ENCODE results near the gene NCL. TPM values are rescaled to one million over a fixed set of nuclear protein-coding genes. Genes with fewer than 3 reads are reported as not detected.
A peak's percentile ranks its signal among the peaks of the same experiment; 100 is the strongest.
"Not testable (repeated sequence)": the region's sequence is repeated elsewhere in the genome, so short reads cannot be mapped to it uniquely, and the experiment has no call there.

Gene NCL
- polyA plus RNA-seq, 3 donors, result 982 to 1,306 (median 1,161) TPM

DNA sequence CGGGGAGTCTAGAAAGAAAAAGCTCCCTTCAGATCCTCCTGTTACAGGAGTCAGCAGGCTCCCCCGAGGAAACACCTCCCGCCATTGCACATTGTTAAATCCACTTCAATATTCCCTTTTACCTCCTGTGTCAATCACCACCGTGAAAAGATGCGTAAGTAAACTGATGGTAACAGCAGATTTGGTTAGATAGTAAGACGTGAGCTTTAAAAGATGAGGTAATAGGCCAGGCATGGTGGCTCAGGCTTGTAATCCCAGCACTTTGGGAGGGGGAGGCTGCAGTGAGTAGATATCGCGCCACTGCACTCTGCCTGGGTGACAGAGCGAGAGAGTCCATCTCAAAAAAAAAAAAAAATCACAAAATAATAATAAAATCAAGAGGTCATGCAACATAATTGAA, 15.2 kb upstream of the NCL start:
- DNase-seq (ENCODE audit: extremely low read depth in 1 of 11, low read depth in 9 of 11, low spot score in 4 of 11), result no peak

DNA sequence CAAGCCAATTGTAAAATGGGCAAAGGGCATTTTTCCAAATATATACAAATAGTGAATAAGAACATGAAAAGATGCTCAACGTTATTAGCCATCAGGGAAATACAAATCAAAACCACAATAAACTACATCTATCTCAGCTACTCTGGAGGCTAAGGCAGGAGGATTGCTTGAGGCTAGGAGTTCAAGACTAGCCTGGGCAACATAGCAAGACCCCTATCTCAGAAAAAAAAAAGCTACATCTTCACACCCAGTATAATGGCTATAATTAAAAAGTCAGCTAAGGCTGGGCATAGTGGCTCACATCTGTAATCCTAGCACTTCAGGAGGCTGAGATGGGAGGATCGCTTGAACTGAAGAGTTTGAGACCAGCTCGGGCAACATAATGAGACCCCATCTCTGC, 12.6 kb upstream of the NCL start:
- no peak for DNase-seq (ENCODE audit: extremely low read depth in 1 of 11, low read depth in 9 of 11, low spot score in 4 of 11)

DNA sequence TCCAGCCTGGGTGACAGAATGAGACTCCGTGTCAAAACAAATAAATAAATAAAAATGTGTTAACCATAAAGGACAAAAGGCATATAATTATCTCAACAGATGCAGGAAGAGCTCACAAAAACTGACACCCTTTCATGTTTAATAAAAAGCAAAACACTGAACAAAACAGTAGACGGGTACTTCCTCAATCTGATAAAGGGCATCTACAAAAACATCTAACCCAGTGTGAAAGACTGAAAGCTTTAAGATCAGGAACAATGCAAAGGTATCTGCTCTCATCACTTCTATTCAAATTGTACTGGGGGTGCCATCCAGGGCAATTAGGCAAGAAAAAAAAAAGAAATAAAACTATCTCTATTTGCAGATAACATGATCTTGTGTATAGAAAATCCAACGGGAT, 11.7 kb upstream of the NCL start:
- DNase-seq (ENCODE audit: extremely low read depth in 1 of 11, low read depth in 9 of 11, low spot score in 4 of 11), result no peak

DNA sequence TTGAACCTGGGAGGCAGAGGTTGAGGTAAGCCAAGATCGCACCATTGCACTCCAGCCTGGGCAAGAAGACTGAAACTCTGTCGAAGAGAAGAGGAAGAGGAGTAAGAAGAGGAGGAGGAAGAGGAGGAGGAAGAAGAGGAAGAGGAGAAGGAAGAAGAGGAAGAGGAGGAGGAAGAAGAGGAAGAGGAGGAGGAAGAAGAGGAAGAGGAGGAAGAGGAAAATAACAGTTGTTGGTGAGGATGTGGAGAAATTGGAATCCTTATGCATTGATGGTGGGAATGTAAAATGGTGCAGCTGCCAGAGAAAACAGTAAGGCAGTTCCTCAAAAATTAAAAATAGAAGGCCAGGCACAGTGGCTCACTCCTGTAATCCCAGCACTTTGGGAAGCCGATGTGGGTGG, 8.5 kb upstream of the NCL start:
- DNase-seq (ENCODE audit: extremely low read depth in 1 of 11, low read depth in 9 of 11, low spot score in 4 of 11), result no peak

DNA sequence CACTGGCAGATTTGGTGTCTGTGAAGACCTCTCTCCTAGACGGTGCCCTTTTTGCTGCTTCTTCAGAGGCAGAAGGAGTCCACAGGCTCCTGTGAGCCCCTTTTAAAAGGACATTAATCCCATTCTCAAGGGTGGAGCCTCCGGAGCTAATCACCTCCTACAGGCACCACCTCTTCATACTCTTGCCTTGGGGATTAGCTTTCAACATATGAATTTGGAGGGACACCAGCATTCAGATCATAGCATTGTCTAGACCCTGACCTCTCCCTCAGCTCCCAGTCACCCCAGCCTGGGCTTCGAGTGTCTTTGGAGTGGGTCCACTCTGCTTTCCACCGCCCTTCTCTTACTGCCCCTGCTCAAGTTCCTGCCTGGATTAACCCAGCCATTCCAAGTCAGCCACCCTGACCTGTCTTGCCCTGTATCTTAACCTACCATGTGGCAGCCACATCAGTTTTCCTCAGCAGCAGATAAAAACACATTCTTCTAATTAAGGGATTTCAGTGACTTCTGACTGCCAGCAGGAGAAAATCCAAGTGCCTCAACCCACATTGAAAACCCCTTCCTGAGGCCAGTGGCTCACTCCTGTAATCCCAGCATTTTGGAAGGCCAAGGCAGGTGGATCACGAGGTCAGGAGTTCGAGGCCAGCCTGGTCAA, 6.1 kb upstream of the NCL start:
- DNase-seq (ENCODE audit: extremely low read depth in 1 of 11, low read depth in 9 of 11, low spot score in 4 of 11), result no peak

DNA sequence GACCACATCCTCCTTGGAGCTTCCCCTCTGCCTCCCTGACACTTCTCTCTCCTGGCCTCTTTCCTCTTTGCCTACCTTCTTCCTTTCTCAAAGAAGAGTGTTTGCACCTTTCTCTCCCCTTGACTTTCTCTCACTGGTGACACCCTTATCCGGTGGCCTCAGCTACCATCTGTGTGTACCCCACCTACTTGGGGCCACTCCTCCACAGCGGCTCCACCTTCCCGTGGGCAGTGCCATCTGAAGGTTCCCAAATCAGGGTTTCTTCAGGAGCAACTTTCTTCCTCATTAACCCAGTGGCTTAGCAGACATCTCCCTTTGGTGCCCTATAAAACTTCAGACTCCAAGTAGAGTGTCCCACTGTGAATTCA, 5.3 kb upstream of the NCL start:
- no peak for DNase-seq (ENCODE audit: extremely low read depth in 1 of 11, low read depth in 9 of 11, low spot score in 4 of 11)

DNA sequence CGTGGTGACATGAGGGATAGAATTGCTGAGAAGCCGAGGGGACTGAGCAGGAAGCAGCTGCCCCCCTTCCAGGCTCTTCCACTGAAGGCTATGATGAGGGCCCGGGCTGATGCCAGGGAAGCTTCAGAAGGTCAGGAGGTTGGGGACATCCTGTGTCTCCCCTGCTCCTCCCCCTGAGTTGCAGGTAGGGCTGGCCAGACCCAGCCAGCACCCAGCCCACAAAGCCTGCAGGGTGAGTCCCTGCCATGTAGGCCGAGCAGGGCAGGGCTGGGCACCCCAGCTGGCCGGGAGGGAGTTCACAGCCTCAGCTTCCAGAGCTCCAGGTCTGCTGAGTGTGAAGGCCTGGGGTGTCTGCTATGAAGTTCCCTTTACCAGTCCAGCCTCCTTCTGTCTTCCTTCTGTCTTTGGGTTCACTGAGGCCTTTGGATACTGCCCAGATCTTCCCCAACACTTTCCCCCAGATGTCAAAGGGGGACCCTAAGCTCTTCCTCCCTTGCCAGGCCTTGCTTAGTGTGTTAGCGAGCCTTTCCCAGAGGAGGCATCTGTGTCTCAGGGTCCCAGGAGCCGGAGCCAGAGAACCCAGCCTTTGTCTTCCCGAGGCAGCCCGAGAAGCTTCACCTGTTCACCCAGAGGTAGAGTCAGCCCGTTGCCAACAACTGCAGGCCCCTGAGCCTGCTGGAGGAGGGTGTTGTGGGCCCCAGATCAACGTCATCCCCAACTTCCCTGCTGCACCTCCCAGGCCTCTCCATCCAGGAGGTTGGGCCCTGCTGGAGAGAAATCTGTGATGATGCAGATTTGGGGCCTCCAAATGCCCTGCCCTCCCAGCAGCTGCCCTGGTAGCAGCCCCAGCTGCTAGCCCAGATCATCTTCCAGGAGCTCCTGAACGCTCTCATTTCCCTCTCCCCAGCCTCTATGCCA, 3.6 kb upstream of the NCL start:
- DNase-seq (ENCODE audit: extremely low read depth in 1 of 11, low read depth in 9 of 11, low spot score in 4 of 11), result no peak

DNA sequence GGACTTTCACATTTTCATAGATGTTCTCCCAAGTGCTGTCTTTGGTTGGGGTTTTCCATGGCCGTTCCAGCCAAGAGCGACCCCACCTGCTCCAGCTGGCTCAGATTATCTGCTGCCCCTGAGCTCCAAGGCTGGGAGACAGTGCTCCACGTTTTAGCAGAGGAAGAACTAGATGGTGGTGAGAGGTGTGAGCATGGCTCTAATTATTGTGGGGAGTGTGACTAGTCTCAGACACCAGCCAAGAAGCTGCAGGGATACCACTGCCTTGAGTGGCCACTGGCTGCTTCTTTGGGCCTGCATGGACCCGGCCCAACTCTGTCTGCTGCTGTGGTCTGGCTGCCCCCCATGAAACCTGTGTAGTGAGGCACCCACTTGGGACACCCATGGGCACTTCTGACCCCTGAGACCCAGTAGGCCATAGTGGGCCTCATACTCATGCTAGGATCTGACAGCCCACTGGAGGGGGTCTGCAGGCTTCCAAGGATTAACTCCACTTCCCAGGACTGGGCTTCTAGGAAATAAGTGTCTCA, 2.8 kb upstream of the NCL start:
- DNase-seq (ENCODE audit: extremely low read depth in 1 of 11, low read depth in 9 of 11, low spot score in 4 of 11), result no peak

DNA sequence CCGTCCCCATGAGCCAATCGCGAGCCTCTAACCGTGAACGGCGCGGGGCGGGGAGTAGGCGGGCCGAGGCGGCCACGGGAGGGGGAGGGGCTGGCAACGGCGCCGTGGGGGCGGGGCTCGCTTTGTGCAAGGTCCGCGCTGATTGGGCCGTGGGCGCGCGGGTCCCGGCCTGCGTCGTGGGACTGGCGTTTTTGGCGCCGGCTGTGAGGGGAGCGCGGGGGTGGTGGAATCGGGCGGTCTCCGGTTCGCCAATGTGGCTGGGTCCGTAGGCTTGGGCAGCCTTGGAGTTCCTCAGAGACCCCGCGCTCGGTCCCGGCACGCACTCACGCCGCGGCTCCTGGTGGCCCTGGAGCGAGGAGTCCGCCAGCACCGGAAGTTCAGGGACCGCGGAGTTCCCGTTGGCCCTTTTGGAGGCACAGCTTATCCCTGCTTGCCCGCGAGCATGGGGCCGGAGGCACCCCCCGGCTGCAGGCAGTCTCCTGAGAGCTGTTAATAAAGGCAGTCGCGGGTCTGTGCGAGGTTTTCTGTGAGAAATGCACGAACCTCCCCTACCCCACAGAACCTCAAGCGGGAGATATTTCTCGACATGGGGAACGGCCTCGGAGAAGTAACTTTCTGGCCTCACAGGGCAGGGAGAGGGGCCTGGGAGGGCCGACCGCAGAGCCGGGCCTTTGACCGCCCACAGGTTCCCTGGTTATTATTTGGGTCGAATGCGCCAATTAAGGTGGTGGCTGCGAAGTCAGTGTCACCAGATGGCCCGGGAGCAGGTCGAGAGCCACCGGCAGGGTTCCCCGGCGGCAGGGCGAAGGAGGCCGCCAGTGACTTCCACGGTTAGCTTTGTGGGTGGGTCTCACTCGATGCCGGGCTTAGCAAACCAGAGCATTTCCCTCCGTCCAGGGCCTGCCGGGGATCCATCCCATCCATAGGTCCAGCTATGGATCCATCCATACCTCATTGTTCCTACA, 574 bp upstream of the NCL start:
- peak in 8 of 11 donors; percentile 61 to 97 (median 97) for DNase-seq (ENCODE audit: extremely low read depth in 1 of 11, low read depth in 9 of 11, low spot score in 4 of 11)

DNA sequence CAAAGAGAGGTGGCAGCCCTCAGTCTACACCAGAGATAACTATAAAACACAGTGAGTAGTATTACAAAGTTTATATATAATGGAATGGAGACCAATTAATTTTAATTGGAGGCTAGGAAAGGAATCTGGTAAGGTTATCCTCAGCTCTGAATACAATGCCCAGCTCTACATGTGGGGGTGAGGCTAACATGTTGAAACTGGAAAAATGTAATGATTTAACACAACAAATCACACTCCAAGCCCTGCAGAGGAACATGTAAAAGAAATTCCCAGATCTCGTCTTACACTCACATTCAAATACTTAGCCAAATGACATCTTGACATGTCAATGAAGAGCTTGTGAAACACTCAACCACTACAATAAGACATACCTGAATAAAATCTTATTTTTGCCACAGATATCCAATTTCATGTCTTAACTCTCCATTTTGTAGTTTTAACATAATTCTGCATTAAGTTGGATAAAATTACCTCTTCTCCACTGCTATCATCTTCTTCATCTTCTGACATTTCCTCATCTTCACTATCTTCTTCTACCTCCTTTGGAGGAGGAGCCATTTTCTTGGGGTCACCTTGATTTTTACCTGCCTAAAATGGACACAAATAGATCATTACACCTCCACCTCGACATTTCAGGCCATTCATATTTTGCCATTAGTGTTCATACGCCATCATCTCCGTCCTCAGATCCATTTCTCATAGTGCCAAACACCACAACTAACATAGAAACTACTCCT, 1.4 kb downstream of the NCL start:
- no peak for DNase-seq (ENCODE audit: extremely low read depth in 1 of 11, low read depth in 9 of 11, low spot score in 4 of 11)

DNA sequence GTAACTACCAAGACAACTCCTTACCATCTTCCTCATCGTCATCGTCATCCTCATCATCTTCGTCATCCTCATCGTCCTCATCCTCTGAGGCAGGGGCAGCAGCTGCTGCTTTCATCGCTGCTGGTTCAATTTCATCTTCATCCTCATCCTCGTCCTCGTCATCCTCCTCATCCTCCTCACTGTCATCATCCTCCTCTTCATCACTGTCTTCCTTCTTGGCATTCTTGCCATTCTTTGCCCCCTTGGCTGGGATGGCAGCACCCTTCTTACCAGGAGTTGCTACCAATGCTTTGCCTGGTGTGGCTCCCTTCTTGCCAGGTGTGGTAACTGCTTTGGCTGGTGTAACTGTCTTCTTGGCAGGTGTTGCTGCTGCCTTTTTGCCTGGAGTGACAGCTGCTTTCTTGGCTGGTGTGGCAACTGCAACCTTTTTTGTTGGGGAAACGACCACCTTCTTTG, 2.7 kb downstream of the NCL start:
- no peak for DNase-seq (ENCODE audit: extremely low read depth in 1 of 11, low read depth in 9 of 11, low spot score in 4 of 11)

DNA sequence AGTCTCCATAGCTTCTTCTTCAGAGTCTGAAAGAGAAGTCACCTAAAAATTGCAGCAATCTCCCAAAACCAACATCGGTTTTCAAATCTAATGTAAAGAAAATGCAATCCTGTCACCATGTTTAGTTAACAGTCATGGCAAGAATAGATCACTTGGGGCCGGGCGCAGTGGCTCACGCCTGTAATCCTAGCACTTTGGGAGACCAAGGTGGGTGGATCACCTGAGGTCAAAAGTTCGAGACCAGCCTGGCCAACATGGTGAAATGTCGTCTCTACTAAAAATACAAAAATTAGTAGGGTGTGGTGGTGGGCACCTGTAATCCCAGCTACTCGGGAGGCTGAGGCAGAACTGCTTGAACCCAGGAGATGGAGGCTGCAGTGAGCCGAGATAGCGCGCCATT, 3.4 kb downstream of the NCL start:
- not testable (repeated sequence) for DNase-seq (ENCODE audit: extremely low read depth in 1 of 11, low read depth in 9 of 11, low spot score in 4 of 11)

DNA sequence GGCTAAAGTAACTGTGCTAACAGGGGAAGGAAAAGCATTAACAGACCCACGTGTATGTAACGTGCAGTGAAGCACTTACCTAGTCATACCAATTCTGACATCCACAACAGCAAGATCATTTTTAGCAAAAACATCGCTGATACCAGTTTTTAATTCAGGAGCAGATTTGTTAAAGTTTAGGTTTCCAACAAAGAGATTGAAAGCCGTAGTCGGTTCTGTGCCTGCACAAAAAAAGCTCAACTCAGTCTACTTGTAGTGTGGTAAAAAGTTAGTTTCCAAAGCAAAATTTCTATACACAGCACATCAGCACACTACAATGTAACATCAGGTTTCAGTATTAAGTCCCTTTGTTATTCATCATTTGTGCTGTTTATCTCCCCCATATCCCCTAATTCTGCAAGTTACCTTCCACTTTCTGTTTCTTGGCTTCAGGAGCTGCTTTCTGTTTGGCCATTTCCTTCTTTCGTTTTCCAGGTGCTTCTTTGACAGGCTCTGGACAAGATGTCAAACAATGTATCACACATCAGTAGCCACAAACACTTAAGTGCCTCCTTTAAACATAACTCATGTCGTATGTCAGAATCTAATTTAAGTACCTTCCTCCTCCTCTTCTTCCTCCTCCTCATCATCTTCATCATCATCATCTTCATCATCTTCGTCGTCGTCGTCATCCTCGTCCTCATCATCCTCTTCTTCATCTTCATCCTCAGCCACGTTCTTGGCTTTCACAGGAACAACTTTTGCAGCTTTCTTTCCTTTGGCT, 4.0 kb downstream of the NCL start:
- DNase-seq (ENCODE audit: extremely low read depth in 1 of 11, low read depth in 9 of 11, low spot score in 4 of 11), result no peak

DNA sequence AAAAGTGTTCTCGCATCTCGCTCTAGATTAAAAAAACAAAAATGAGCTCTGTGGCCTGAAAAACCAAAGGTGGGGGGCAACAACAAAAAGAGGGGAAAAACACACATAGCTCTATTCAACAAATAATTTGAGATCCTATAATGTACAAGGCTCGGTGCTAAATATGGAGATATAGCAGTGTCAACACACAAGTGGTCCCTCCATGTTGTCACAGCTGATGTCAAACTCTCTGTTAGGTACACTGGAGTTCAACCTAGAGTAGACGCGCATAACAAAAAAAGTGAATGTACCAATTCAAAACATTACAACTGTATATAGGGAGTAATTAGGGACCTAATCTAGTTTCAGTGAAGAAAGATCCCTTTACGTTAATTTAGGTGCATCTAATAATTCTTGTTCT, 5.9 kb downstream of the NCL start:
- no peak for DNase-seq (ENCODE audit: extremely low read depth in 1 of 11, low read depth in 9 of 11, low spot score in 4 of 11)

DNA sequence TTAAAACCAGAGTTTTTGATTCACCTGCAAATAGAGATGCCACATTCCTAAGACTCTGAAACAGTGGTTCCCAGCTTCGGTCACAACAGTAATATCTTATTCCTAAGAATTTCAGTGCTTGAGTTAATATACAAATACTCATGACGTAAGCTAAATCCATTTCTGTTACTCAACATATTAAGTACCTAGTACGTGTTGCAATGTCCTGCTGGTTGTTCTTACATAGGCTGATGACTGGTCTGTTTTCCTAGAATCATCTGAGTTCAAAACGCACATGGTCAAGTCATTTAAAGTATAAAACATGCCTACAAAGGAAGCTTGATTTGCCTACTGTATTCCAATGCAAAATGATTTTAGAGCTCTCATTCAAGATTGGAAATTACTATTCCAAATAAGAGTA, 7.2 kb downstream of the NCL start:
- DNase-seq (ENCODE audit: extremely low read depth in 1 of 11, low read depth in 9 of 11, low spot score in 4 of 11), result no peak

DNA sequence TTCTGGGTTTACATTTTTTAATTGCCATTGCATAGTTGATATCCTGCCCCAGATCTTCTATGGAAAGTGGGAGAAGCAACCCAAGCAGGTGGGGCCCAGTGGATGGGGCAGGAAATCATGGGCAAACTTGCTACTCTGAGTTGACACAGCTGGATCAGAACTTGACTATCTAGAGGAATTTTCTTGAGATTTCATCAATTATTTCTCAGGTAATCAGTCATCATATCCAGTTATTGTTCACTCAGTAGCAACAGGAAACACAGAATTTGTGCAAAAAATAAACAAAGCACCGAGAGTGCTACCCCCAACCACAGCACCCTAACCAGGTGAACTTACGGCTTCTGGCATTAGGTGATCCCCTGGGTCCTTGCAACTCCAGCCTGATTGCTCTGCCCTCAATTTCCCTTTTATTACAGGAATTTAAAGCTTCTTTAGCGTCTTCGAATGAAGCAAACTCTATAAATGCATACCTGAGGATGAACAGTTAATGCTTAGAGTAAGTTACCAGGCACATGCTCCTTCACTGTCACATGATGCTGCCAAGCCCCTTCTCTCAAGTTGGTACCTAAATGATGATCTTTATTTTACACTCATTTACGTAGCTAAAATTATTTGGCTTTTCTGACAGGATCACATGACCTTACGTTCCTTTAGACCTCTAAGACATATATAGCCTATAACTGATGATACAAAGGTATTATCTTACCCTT, 7.8 kb downstream of the NCL start:
- DNase-seq (ENCODE audit: extremely low read depth in 1 of 11, low read depth in 9 of 11, low spot score in 4 of 11), result no peak

DNA sequence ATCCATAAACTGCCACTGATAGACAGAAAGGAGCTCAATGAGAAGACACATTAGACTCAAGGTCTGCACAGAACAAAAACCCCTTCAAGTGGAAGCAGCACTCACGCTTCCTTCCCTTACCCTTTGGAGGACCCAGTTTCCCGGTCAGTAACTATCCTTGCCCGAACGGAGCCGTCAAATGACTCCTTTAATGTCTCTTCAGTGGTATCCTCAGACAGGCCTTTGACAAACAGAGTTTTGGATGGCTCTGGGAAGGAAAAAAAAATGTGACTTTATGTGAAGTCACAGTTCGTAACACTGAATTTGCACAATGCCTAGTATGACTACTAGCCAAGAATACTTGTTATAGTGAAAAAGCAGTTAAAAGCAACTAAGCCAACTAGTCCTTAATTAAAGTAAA, 8.4 kb downstream of the NCL start:
- DNase-seq (ENCODE audit: extremely low read depth in 1 of 11, low read depth in 9 of 11, low spot score in 4 of 11), result no peak
